MM.1S (cell line): ENCODE results near the gene GRAMD1B.

ENCODE experiments used
- DNase-seq: peaks from one replicate; pipeline ENCODE4 v3.0.0-alpha.2; 2015
- H2AFZ ChIP-seq: fragments of 300-600 bp; sonication (generic); 2 replicates; pipeline ENCODE4 v1.6.0; 2016; ENCODE audit warnings: antibody characterized with exemption, low read length
- H3F3A ChIP-seq: fragments of 300-600 bp; sonication (generic); 2 replicates; pipeline ENCODE4 v1.6.1; 2016; ENCODE audit warnings: mild to moderate bottlenecking, antibody characterized with exemption, low read length, moderate library complexity, mixed read lengths; ENCODE audit not compliant: insufficient read depth
- H3K27ac ChIP-seq: fragments of 300-600 bp; sonication (generic); 2 replicates; pipeline ENCODE4 v1.5.1; 2016; ENCODE audit warnings: mild to moderate bottlenecking, low read length
- H3K27me3 ChIP-seq: fragments of 300-600 bp; sonication (generic); replicated peaks from 2 replicates; pipeline ENCODE4 v1.6.0; 2016; ENCODE audit warnings: low read length; ENCODE audit not compliant: insufficient read depth
- H3K36me3 ChIP-seq: fragments of 300-600 bp; sonication (generic); replicated peaks from 2 replicates; pipeline ENCODE4 v1.6.1; 2016; ENCODE audit warnings: mild to moderate bottlenecking, low read length, mixed read lengths; ENCODE audit not compliant: insufficient read depth
- H3K4me1 ChIP-seq: fragments of 300-600 bp; sonication (generic); 2 replicates; pipeline ENCODE4 v1.6.1; 2016; ENCODE audit warnings: low read length, mixed read lengths
- H3K4me2 ChIP-seq: fragments of 300-600 bp; sonication (generic); 2 replicates; pipeline ENCODE4 v1.6.0; 2016; ENCODE audit warnings: low read depth, low read length
- H3K4me3 ChIP-seq: fragments of 300-600 bp; sonication (generic); 2 replicates; pipeline ENCODE4 v1.5.1; 2016; ENCODE audit warnings: low read length, mixed read lengths
- H3K79me2 ChIP-seq: fragments of 300-600 bp; sonication (generic); 2 replicates; pipeline ENCODE4 v1.6.1; 2016; ENCODE audit warnings: mixed run types, low read length, mixed read lengths
- H3K9ac ChIP-seq: fragments of 300-600 bp; sonication (generic); 2 replicates; pipeline ENCODE4 v1.6.1; 2016; ENCODE audit warnings: low read length, mixed read lengths
- H3K9me2 ChIP-seq: fragments of 300-600 bp; sonication (generic); replicated peaks from 2 replicates; pipeline ENCODE4 v1.6.1; 2016; ENCODE audit warnings: mild to moderate bottlenecking, low read length, mixed read lengths; ENCODE audit not compliant: insufficient read depth
- H3K9me3 ChIP-seq: fragments of 300-600 bp; sonication (generic); replicated peaks from 2 replicates; pipeline ENCODE4 v1.6.1; 2016; ENCODE audit warnings: mild to moderate bottlenecking, low read length, mixed read lengths; ENCODE audit not compliant: insufficient read depth
- H4K20me1 ChIP-seq: fragments of 300-600 bp; sonication (generic); 2 replicates; pipeline ENCODE4 v1.6.1; 2016; ENCODE audit warnings: mild to moderate bottlenecking, low read length, moderate library complexity, mixed read lengths; ENCODE audit not compliant: insufficient read depth
- CTCF ChIP-seq: fragments of 300-600 bp; sonication (generic); IDR thresholded peaks from 2 replicates; pipeline ENCODE4 v1.5.1; 2016; ENCODE audit warnings: antibody characterized with exemption, low read length, mixed read lengths
- EZH2 ChIP-seq: fragments of 300-600 bp; sonication (generic); optimal IDR thresholded peaks from 2 replicates; pipeline ENCODE3; 2017; ENCODE audit warnings: low read depth, mild to moderate bottlenecking, antibody characterized with exemption, low read length, mixed read lengths
- EZH2phosphoT487 ChIP-seq: fragments of 300-600 bp; sonication (generic); IDR thresholded peaks from 2 replicates; pipeline ENCODE4 v1.6.1; 2018; ENCODE audit warnings: antibody characterized with exemption, low read length

GRAMD1B gene

GRCh38 chr11:123546515-123546914, 116.4 kb downstream of the GRAMD1B start:
- Histone ChIP-seq H3K4me1 (peaks cover 7% of the 10 kb centered on the region; the same call in 1 of the 2 replicates), H3K9ac (no peak overlapping the region), H3K79me2 (no peaks in the 10 kb centered on the region), H4K20me1 (no peaks in the 10 kb centered on the region), H3K4me3 (no peak overlapping the region), H3F3A (no peaks in the 10 kb centered on the region), H3K36me3 (no peaks in the 10 kb centered on the region), H3K9me3 (no peaks in the 10 kb centered on the region), H2AFZ (no peak overlapping the region), H3K9me2 (no peaks in the 10 kb centered on the region), H3K27me3 (no peaks in the 10 kb centered on the region), H3K27ac (no peak overlapping the region), H3K4me2 (no peak overlapping the region)
- DNase-seq: no peak
- no peak for TF ChIP-seq EZH2
- TF ChIP-seq CTCF: no peak
- no peak for TF ChIP-seq EZH2phosphoT487

GRCh38 chr11:123547180-123547579, 117.1 kb downstream of the GRAMD1B start:
- no peak overlapping the region for H3K4me3 ChIP-seq
- DNase-seq: peak; percentile 10
- no peak overlapping the region for H3K4me2 ChIP-seq
- peaks cover 7% of the 10 kb centered on the region; the same call in 1 of the 2 replicates for H3K4me1 ChIP-seq
- H3K9me2 ChIP-seq: no peaks in the 10 kb centered on the region
- H4K20me1 ChIP-seq: no peaks in the 10 kb centered on the region
- H3F3A ChIP-seq: no peaks in the 10 kb centered on the region
- H2AFZ ChIP-seq: no peak overlapping the region
- H3K9me3 ChIP-seq: no peaks in the 10 kb centered on the region
- H3K36me3 ChIP-seq: no peaks in the 10 kb centered on the region
- no peaks in the 10 kb centered on the region for H3K27me3 ChIP-seq
- H3K27ac ChIP-seq: no peak overlapping the region
- no peak overlapping the region for H3K9ac ChIP-seq
- H3K79me2 ChIP-seq: no peaks in the 10 kb centered on the region
- TF ChIP-seq CTCF (no peak), EZH2 (no peak), EZH2phosphoT487 (no peak)

GRCh38 chr11:123548774-123549173, 118.7 kb downstream of the GRAMD1B start:
- Histone ChIP-seq H3K27ac (no peak overlapping the region), H3F3A (no peaks in the 10 kb centered on the region), H4K20me1 (no peaks in the 10 kb centered on the region), H3K9me2 (no peaks in the 10 kb centered on the region), H3K79me2 (no peaks in the 10 kb centered on the region), H3K36me3 (no peaks in the 10 kb centered on the region), H3K27me3 (no peaks in the 10 kb centered on the region), H3K4me3 (no peak overlapping the region), H3K4me1 (peaks cover 7% of the 10 kb centered on the region; the same call in 1 of the 2 replicates), H2AFZ (no peak overlapping the region), H3K9me3 (no peaks in the 10 kb centered on the region), H3K9ac (no peak overlapping the region), H3K4me2 (no peak overlapping the region)
- TF ChIP-seq EZH2: no peak
- TF ChIP-seq CTCF: no peak
- no peak for TF ChIP-seq EZH2phosphoT487
- no peak for DNase-seq
